Measurements from ENCODE around the gene TMCO4.

Gene TMCO4

GRCh38 chr1:19662313-19662712, 137.4 kb downstream of the TMCO4 start:
- no peak for DNase-seq (ENCODE audit: extremely low read depth in 1 of 2, low read depth in 1 of 2)

DNA sequence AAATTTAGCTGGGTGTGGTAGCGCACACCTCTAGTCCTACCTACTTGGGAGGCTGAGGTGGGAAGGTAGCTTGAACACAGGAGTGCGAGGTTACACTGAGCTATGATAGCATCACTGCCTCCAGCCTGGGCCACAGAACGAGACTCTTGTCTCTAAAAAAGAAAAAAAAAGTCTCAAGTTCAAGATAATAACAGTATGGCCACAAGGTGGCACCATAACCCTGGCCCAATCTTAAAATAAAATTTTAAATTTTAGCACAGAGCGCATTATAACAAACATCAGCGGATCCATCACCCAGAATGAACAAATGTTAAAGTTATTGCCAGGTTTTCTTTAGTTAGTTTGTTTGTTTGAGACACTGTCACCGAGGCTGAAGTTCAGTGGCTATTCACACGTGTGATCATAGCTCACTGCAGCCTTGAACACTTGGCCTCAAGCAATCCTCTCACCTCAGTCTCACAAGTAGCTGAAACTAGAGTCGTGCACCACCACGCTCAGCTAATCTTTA, 137.9 kb downstream of the TMCO4 start:
- no peak for DNase-seq (ENCODE audit: extremely low read depth in 1 of 2, low read depth in 1 of 2)

DNA sequence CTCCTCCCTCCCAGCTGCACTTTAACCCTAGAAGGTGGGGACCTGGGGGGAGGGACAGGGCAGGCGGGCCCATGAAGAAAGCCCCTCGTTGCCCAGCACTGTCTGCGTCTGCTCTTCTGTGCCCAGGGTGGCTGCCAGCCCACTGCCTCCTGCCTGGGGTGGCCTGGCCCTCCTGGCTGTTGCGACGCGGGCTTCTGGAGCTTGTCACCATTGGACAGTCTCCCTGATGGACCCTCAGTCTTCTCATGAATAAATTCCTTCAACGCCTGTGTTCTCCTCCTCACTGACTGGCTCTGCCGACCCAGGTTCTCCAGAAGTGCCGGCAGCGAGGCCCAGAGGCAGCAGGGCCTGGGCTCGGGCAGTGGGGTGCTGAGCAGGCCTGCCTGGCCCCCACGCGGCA, 141.5 kb downstream of the TMCO4 start:
- DNase-seq (ENCODE audit: extremely low read depth in 1 of 2, low read depth in 1 of 2): no peak

GRCh38 chr1:19657511-19657910, 142.2 kb downstream of the TMCO4 start:
- no peak for DNase-seq (ENCODE audit: extremely low read depth in 1 of 2, low read depth in 1 of 2)

DNA sequence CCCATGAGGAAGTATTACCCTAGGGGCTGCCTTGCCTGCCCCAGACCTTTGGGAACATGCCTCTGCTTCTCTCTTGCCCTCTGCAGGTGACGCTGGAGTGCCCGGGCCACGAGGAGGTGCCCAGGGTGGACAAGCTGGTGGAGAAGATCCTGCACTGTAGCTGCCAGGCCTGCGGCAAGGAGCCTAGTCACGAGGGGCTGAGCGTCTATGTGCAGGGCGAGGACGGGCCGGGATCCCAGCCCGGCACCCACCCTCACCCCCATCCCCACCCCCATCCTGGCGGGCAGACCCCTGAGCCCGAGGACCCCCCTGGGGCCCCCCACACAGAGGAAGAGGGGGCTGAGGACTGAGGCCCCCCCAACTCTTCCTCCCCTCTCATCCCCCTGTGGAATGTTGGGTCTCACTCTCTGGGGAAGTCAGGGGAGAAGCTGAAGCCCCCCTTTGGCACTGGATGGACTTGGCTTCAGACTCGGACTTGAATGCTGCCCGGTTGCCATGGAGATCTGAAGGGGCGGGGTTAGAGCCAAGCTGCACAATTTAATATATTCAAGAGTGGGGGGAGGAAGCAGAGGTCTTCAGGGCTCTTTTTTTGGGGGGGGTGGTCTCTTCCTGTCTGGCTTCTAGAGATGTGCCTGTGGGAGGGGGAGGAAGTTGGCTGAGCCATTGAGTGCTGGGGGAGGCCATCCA, 142.8 kb downstream of the TMCO4 start:
- DNase-seq (ENCODE audit: extremely low read depth in 1 of 2, low read depth in 1 of 2): no peak

DNA sequence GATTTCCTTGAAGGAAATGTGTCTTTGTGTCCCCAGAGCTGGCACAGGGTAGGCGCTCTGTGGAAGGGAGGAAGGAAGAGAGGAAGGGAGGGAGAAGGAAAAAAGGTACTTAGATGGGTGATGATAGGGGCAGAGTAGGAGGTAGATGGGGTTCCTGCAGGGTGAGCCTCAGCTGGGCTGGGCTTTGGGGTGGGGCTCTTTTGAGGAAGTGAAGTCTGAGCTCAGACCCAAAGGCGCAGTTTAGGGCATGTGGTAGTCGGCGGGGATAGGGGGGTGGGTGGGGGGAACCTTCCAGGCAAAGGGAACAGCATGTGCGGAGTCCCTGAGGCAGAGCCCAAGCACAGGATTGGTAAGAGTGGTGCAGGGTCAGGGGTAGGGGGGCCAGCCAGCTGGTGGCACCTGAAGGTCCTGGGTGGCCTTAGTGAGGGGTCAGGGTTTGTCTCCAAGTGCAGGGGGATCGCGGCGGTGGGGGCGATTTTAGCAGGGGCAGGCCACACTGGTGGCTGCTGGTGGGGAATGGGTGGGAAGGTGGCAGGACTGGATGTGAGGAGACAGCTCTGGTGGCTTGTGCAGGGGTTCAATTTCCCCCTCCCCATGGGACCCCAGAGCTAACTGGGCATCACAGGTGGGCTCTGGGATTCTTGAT, 143.5 kb downstream of the TMCO4 start:
- DNase-seq (ENCODE audit: extremely low read depth in 1 of 2, low read depth in 1 of 2): no peak

GRCh38 chr1:19655718-19656080, 144.0 kb downstream of the TMCO4 start:
- no peak for DNase-seq (ENCODE audit: extremely low read depth in 1 of 2, low read depth in 1 of 2)

DNA sequence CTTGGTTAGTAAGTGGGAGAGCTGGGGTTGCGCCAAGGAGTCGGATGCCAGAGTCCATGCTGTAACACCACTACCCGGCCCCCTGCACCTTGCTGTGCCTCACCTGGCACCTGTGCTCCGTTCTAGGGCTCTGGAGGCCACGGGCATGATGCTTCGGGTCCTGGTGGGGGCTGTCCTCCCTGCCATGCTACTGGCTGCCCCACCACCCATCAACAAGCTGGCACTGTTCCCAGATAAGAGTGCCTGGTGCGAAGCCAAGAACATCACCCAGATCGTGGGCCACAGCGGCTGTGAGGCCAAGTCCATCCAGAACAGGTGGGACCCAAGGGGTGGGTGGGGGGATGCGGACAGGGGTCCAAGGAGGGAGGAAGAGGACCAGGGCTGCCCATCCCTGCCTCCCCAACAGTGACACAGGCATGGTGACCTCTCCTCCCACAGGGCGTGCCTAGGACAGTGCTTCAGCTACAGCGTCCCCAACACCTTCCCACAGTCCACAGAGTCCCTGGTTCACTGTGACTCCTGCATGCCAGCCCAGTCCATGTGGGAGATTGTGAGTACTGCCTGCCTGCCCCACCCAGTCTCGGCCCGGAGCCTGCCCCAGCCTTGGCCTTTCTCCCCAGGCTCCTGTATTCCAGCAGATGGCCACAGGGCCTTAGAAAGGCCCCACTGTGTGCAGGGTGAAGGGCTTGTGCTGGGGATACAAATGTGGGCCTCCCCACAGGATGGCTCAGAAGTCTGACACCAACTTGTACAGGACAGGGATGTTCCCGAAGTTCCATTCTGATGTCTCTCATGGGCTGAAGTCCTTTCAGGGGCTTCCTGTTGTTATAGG, 144.6 kb downstream of the TMCO4 start:
- DNase-seq (ENCODE audit: extremely low read depth in 1 of 2, low read depth in 1 of 2): no peak

GRCh38 chr1:19654386-19654785, 145.3 kb downstream of the TMCO4 start:
- no peak for DNase-seq (ENCODE audit: extremely low read depth in 1 of 2, low read depth in 1 of 2)

GRCh38 chr1:19651141-19651737, 148.5 kb downstream of the TMCO4 start:
- no peak for DNase-seq (ENCODE audit: extremely low read depth in 1 of 2, low read depth in 1 of 2)

DNA sequence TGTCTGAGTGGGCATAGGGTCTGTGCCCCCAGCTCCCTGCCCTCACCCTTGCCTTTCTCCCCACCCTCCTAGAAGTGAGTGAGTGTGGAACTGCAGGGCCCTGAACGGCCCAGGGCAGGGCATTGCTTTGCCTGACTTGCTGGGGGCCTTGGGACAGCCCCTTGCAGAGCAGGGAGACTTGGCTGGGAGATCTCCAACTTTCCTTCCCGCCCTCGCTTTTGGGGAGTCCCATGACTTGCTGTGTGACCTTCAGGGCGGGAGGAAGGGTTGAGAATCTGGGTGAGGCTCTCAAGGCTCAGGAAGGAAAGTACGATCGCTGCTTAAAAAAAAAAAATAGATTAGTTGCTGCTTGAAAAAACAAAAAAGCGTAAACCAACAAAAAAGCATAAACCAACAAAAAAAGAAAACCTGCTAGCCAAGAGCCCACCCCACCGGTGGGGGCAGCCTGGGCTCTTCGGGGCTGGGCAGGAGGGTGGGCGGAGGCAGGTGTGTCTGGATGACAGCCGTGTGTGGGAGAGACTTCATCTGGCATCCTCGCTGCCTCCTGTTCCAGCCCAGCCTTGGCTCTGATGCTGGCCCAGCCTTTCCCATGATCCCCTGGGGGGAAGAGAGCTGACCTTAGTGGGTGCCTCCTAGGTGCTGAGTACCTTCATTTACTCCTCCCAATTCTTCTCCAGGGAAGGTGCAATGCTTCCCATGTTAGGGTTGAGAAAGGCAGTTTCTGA, 149.1 kb downstream of the TMCO4 start:
- DNase-seq (ENCODE audit: extremely low read depth in 1 of 2, low read depth in 1 of 2): no peak

- DNase-seq (ENCODE audit: extremely low read depth in 1 of 2, low read depth in 1 of 2): no peak
Measured at GRCh38 chr1:19648689-19649088, 151.0 kb downstream of the TMCO4 start.

GRCh38 chr1:19648239-19648638, 151.5 kb downstream of the TMCO4 start:
- no peak for DNase-seq (ENCODE audit: extremely low read depth in 1 of 2, low read depth in 1 of 2)

DNA sequence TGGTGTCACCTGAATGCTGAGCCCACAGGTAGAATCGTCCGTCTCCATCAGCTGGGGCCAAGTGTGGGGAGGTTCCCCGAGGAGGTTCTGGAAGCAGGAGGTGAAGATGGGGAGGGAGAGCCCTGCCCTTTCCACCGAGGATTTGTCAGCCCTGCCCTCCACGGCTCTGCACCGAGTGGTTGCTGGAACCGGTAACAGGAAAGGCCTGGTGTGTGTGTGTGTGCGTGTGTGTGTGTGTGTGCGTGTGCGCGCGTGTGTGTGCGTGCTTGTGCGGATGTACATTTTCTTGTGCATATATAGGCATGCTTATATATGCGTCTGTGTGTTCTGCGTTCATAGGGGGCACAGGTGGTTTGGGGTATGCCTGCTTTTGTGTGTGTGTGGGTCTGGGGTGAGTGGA, 152.1 kb downstream of the TMCO4 start:
- DNase-seq (ENCODE audit: extremely low read depth in 1 of 2, low read depth in 1 of 2): no peak

DNA sequence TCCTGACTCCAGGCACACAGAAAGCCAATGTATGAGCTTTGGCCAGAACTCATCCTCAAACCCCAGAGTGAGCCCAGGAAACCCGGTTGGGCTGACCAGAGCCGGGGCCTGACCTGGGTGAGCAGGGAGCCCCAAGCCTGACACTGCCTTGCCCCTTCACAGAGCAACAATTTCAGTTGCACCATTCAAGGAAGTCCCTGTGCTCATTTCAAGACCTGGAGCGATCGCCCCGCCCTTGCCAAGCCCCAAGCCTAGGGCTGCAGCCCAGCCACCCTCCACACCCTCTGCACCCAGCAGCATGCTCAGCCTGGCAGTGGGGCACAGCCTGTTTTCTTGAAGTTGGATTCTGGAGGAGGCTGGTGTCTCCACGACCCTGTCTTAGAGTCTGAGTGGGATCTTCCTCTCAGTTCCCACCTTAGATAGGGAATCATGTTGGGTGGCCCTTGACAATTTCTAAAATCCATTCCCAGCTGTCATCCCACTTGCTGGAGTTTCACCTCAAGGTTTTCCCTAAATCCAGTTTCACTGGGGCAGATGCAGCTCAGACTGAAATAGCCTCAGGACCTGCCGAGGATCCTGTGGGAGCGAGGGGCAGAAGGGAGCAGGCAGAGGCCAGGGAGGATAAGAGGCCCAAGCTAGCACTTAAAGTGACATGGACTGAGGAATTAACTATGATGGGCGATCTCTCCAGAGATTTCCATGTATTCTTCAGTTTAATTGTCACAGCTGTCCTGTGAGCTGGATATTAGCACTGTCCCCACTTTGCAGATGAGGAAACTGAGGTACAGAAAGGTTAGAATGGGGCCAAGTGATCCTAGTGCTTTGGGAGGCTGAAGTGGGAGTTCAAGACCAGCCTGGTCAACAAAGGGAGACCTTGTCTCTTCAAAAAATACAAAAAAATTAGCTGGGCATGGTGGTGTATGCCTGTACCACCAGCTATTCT, 153.1 kb downstream of the TMCO4 start:
- DNase-seq (ENCODE audit: extremely low read depth in 1 of 2, low read depth in 1 of 2): no peak

DNA sequence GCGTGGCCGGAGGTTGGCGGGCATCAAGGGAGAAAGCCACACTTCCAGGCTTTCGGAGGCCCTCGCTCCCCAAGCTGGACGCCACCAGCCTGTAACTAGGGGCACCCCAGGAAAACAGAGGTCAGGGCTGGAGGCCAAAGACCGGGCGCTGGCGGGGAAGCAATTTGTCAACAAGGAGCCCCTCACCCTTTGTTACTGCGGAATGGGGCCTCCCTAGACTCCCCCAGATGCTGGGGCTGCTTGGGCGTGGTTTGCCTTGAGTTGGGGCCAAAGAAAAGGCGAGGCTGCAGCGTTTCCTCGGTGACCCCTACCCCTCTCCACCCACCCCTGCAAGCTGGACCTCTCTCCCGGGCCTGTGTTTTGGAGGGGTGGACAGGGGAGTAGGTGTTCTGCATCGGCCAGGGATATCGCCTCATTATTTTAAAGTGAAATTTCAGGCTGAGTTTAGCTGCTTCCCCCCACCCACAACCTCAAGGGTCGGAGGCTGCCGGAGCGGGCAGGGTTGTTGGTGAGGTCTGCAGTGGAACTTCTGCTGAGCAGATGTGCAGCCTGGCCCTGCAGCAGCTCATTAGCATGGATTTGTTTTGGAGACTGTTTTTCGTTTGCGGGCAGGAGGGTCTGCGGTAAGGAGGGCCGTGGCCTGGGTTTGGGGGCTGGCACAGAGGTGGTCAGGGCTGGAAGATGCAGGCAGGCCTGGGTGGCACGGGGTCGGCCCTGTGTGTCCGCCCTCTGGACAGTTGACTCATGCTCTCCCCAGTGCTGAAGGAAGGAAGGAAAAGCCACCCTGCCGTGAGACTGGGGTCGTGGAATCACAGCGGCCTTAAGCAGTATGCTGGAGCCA, 154.1 kb downstream of the TMCO4 start:
- DNase-seq (ENCODE audit: extremely low read depth in 1 of 2, low read depth in 1 of 2): no peak

- DNase-seq (ENCODE audit: extremely low read depth in 1 of 2, low read depth in 1 of 2): peak in 1 of 2 donors; percentile 39
Measured at GRCh38 chr1:19644681-19645410, 154.9 kb downstream of the TMCO4 start.

DNA sequence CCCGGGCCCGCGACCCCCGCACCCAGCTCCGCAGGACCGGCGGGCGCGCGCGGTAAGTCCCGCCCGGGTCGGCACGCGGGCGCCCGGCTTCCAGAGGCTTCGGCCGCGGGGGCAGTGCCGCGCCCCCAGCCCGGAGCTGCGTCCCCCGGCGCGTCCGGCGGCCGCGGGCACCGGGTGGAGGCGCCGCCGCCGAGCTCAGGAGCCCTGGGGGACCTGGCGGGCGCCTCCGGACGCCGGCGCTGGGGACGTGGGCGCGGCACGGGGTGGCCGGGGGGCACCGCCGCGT, 155.4 kb downstream of the TMCO4 start:
- DNase-seq (ENCODE audit: extremely low read depth in 1 of 2, low read depth in 1 of 2): no peak
